Neural progenitor cell (in vitro differentiated cells): Measurements from ENCODE around the gene BCR. TPM values are rescaled to one million over a fixed set of nuclear protein-coding genes. Genes with fewer than 3 reads are reported as not detected.

Experiments used
- DNase-seq: peaks from one replicate; pipeline ENCODE4 v3.0.0-alpha.2; 2016; ENCODE audit warnings: low spot score
- H2AFZ ChIP-seq: fragments of 200-600 bp; sonication (generic); replicated peaks from 2 replicates; pipeline ENCODE4 v1.6.1; 2016; ENCODE audit warnings: antibody characterized with exemption
- H3F3A ChIP-seq: fragments of 200-600 bp; sonication (generic); 2 replicates; pipeline ENCODE4 v1.6.1; 2016; ENCODE audit warnings: antibody characterized with exemption, low read depth
- H3K27ac ChIP-seq: fragments of 200-600 bp; sonication (generic); 2 replicates; pipeline ENCODE4 v1.5.1; 2016; ENCODE audit warnings: mild to moderate bottlenecking
- H3K27me3 ChIP-seq: fragments of 200-600 bp; sonication (generic); 2 replicates; pipeline ENCODE4 v1.6.1; 2016; ENCODE audit warnings: mild to moderate bottlenecking, moderate library complexity
- H3K36me3 ChIP-seq: fragments of 200-600 bp; sonication (generic); 2 replicates; pipeline ENCODE4 v1.5.1; 2016
- H3K4me1 ChIP-seq: fragments of 200-600 bp; sonication (generic); 2 replicates; pipeline ENCODE4 v1.6.1; 2016; ENCODE audit warnings: mixed run types
- H3K4me2 ChIP-seq: fragments of 200-600 bp; sonication (generic); 2 replicates; pipeline ENCODE4 v1.6.1; 2016
- H3K4me3 ChIP-seq: fragments of 200-600 bp; sonication (generic); 2 replicates; pipeline ENCODE4 v1.5.1; 2016
- H3K79me2 ChIP-seq: fragments of 200-600 bp; sonication (generic); 2 replicates; pipeline ENCODE4 v1.6.1; 2016; ENCODE audit warnings: low read depth
- H3K9ac ChIP-seq: fragments of 200-600 bp; sonication (generic); 2 replicates; pipeline ENCODE4 v1.6.1; 2016
- H3K9me3 ChIP-seq: fragments of 200-600 bp; sonication (generic); 2 replicates; pipeline ENCODE4 v1.5.1; 2016; ENCODE audit warnings: low read depth
- H4K20me1 ChIP-seq: fragments of 200-600 bp; sonication (generic); 2 replicates; pipeline ENCODE4 v1.6.1; 2016; ENCODE audit warnings: low read depth
- H3K27ac Mint-ChIP-seq: 3 replicates; pipeline ENCODE4 v1.8.0; 2021; ENCODE audit warnings: mixed read lengths
- H3K27me3 Mint-ChIP-seq: 2 replicates; pipeline ENCODE4 v1.8.0; 2022; ENCODE audit warnings: low read depth, mild to moderate bottlenecking, inconsistent platforms, moderate library complexity, mixed read lengths; ENCODE audit not compliant: insufficient read depth
- H3K36me3 Mint-ChIP-seq: 3 replicates; pipeline ENCODE4 v1.8.0; 2021; ENCODE audit warnings: mixed read lengths
- H3K4me1 Mint-ChIP-seq: 3 replicates; pipeline ENCODE4 v1.8.0; 2021; ENCODE audit warnings: mixed read lengths
- H3K4me3 Mint-ChIP-seq: 3 replicates; pipeline ENCODE4 v1.8.0; 2021; ENCODE audit warnings: mild to moderate bottlenecking, moderate library complexity, mixed read lengths
- H3K9me3 Mint-ChIP-seq: 3 replicates; pipeline ENCODE4 v1.8.0; 2020; ENCODE audit warnings: mixed read lengths
- CTCF ChIP-seq: fragments of 200-600 bp; sonication (generic); IDR thresholded peaks from 2 replicates; pipeline ENCODE4 v1.5.1; 2017; ENCODE audit warnings: antibody characterized with exemption, mild to moderate bottlenecking
- EZH2 ChIP-seq: fragments of 200-600 bp; sonication (generic); IDR thresholded peaks from 2 replicates; pipeline ENCODE4 v1.6.1; 2017; ENCODE audit warnings: antibody characterized with exemption, mild to moderate bottlenecking, moderate library complexity
- EZH2phosphoT487 ChIP-seq: fragments of 200-600 bp; sonication (generic); IDR thresholded peaks from 2 replicates; pipeline ENCODE4 v1.6.1; 2017; ENCODE audit warnings: antibody characterized with exemption
- total RNA-seq: library from RNA; depleted of rRNA; stranded (reverse); fragments of >200 nt; gene quantifications from 2 replicates; pipeline ENCODE4 v1.2.3, GENCODE V29; 2015; ENCODE audit warnings: low replicate concordance

Gene BCR
- total RNA-seq, 1 donor from 2014 or later: 35.5 TPM

DNA sequence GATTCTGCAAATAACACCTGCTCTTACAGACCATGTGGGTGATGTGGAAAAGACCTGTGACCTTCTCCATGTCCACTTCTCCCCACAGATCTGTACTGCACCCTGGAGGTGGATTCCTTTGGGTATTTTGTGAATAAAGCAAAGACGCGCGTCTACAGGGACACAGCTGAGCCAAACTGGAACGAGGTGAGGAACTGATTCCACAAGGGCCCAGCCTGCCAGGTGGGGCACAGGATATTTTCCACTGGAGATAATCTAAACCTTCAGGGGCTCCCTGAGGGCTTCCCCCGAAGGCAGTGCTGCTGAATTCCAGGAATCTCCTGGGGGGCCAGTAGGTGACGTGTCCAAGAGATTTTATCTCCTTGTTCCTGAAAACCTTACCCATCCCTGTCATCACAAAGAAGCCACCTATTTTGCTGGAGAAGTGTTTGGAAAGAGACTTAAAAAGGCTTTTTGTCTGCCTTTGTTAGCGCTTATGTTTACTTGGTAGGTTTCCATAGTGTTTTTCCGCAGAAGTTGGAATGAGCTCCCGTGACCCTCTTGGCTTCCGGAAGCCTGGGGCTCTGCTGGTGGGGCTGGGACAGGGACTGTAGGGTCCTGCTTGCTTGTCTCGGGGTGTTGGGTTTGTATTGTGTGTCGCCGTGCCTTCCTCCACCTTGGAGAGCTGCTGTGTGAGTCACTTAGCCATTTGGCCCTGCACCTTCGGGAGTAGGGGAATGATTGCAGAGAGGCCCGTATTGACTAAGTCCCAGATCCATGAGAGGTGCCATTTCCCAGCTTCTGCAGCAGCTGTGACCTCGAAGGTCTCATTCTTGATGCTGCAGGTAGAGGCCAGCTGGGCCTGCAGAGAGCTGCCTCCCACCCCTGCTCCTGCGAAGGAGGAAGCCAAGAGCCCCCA lies 112.4 kb downstream of the BCR start:
- Histone ChIP-seq H4K20me1 (peaks cover 11% of the 10 kb centered on the region), H3K4me1 (no peaks in the 10 kb centered on the region), H3K27me3 (no peaks in the 10 kb centered on the region), H3K36me3 (no peaks in the 10 kb centered on the region), H3K4me2 (no peak overlapping the region), H3K27ac (no peak overlapping the region), H3F3A (peaks cover 10% of the 10 kb centered on the region), H3K9ac (no peak overlapping the region), H2AFZ (no peak overlapping the region), H3K79me2 (no peaks in the 10 kb centered on the region), H3K9me3 (no peaks in the 10 kb centered on the region), H3K4me3 (no peak overlapping the region)
- DNase-seq: no peak
- Mint-ChIP-seq H3K27me3 (peaks cover 6% of the 10 kb centered on the region), H3K9me3 (no peaks in the 10 kb centered on the region), H3K4me1 (peaks cover 6% of the 10 kb centered on the region), H3K27ac (peak overlapping the region; percentile 72), H3K36me3 (peaks cover 28% of the 10 kb centered on the region), H3K4me3 (no peak overlapping the region)
- TF ChIP-seq EZH2phosphoT487: no peak
- no peak for TF ChIP-seq EZH2
- no peak for TF ChIP-seq CTCF

DNA sequence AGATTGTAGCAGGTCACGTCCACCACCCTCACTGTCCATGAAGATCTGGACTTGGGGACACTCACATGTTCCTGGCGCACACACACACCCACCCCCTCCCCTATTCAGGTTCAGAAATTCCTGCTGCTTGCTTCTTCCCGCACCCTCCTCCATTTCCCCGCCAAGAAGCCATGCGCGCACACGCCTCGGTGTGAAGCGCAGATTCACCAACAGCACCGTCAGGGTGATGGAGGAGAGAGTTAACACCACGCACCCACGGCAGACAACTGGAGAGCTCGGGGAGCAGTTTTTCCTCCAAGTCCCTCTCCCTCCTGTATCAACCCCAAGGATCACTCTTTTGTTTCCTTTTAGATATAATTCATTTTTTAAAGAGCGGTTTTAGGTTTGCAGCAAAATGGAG lies 113.4 kb downstream of the BCR start:
- Histone ChIP-seq H3K9ac (no peak overlapping the region), H3K9me3 (no peaks in the 10 kb centered on the region), H3K27me3 (no peaks in the 10 kb centered on the region), H4K20me1 (peaks cover 11% of the 10 kb centered on the region), H3K79me2 (no peaks in the 10 kb centered on the region), H3K4me1 (no peaks in the 10 kb centered on the region), H2AFZ (no peak overlapping the region), H3F3A (peaks cover 10% of the 10 kb centered on the region), H3K4me3 (no peak overlapping the region), H3K36me3 (no peaks in the 10 kb centered on the region), H3K4me2 (no peak overlapping the region), H3K27ac (no peak overlapping the region)
- Mint-ChIP-seq H3K36me3 (peaks cover 33% of the 10 kb centered on the region), H3K4me1 (peaks cover 6% of the 10 kb centered on the region), H3K27me3 (peaks cover 6% of the 10 kb centered on the region), H3K4me3 (no peak overlapping the region), H3K9me3 (no peaks in the 10 kb centered on the region), H3K27ac (no peak overlapping the region)
- TF ChIP-seq EZH2phosphoT487: no peak
- no peak for TF ChIP-seq EZH2
- TF ChIP-seq CTCF: no peak
- no peak for DNase-seq

GRCh38 chr22:23294221-23294620 lies 113.9 kb downstream of the BCR start:
- H3K4me1 Mint-ChIP-seq: peaks cover 6% of the 10 kb centered on the region
- Histone ChIP-seq H3K4me2 (no peak overlapping the region), H2AFZ (no peak overlapping the region), H3K27ac (no peak overlapping the region), H4K20me1 (peaks cover 11% of the 10 kb centered on the region), H3K36me3 (no peaks in the 10 kb centered on the region), H3K4me3 (no peak overlapping the region), H3K9ac (no peak overlapping the region), H3F3A (peaks cover 10% of the 10 kb centered on the region), H3K79me2 (no peaks in the 10 kb centered on the region), H3K4me1 (no peaks in the 10 kb centered on the region), H3K9me3 (no peaks in the 10 kb centered on the region), H3K27me3 (no peaks in the 10 kb centered on the region)
- peaks cover 6% of the 10 kb centered on the region for H3K27me3 Mint-ChIP-seq
- H3K4me3 Mint-ChIP-seq: no peak overlapping the region
- no peak overlapping the region for H3K27ac Mint-ChIP-seq
- peaks cover 34% of the 10 kb centered on the region for H3K36me3 Mint-ChIP-seq
- DNase-seq: no peak
- H3K9me3 Mint-ChIP-seq: no peaks in the 10 kb centered on the region
- no peak for TF ChIP-seq CTCF
- no peak for TF ChIP-seq EZH2phosphoT487
- no peak for TF ChIP-seq EZH2
